ENCODE results near the gene OTC. TPM values are rescaled to one million over a fixed set of nuclear protein-coding genes. Genes with fewer than 3 reads are reported as not detected.

The OTC gene
- polyA plus RNA-seq, 1 experiment: not detected

DNA sequence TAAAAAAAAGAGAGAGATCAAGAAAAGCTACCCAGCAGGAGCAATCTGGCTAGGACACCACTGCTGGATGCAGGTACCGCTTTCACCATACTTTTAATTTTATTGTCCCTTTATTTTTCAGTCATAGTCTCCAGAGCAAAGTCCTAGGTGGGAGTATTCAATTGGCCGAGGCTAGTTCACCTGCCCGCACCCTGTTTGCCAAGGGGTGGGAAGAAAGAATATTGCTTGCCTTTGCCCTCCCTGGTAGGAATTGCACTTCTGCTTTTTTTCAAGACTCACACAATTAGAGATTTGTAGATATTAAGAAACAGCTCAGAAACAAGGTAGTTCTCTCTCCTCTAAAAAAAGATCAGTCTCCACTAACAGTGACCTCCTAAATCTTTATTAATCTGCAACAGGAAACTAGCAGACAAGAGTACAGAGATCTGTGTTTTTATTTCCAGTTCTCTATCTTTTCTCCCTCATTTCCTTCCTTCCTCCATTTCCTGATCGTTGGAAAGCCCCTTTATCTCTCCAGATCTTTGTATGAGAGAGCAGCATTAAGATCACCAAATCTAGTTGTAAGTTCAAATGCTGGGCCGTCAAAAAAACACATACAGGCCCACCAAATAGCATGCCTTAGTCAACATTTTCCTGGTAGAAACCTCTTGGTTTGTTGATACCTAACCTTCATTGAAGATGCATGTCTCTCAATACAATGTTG lies 15.7 kb upstream of the OTC start:
- no peak for TF ChIP-seq CTCF (IDR thresholded peaks at IDR 0.05; ENCODE audit: insufficient read depth, low read depth, low read length)
- Histone ChIP-seq H3K4me3 (ENCODE audit: low read depth, low read length) (no peak overlapping the region), H3K27me3 (ENCODE audit: control insufficient read depth, insufficient read depth, low read length) (no peaks in the 10 kb centered on the region), H3K36me3 (ENCODE audit: control insufficient read depth, insufficient read depth, low read length) (no peaks in the 10 kb centered on the region)
- ChIA-PET CTCF (interaction anchor here (0.7 kb wide), 1 partner anchor 9 kb away, joined by 3 read pairs; the partner anchor contains the start of gene RPGR), POLR2A (no interaction called here)
- no peak for DNase-seq (ENCODE audit: low read depth)

DNA sequence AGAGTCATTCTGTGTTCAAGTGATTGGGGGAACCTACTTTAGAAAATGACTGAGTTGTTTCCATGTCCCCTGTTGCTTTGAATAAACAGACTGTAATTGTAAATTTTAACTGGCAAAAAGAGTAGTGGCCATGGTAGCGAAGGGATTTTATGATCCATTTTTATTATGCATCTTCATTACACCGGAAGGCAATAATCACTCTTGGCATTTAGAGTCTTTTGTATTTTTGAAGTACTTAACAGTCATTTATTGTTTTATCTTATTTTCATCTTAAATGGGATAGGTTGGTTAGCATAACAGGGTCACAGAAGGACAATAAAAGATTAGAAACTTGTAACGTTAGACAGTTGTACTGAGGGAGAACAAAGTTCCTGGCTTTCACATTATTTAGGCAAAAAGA lies 11.0 kb upstream of the OTC start:
- DNase-seq (ENCODE audit: low read depth): no peak
- Histone ChIP-seq H3K4me3 (ENCODE audit: low read depth, low read length) (no peak overlapping the region), H3K36me3 (ENCODE audit: control insufficient read depth, insufficient read depth, low read length) (no peaks in the 10 kb centered on the region), H3K27me3 (ENCODE audit: control insufficient read depth, insufficient read depth, low read length) (no peaks in the 10 kb centered on the region)
- CTCF ChIA-PET: no interaction called here
- no peak for TF ChIP-seq CTCF (IDR thresholded peaks at IDR 0.05; ENCODE audit: insufficient read depth, low read depth, low read length)
- POLR2A ChIA-PET: no interaction called here

DNA sequence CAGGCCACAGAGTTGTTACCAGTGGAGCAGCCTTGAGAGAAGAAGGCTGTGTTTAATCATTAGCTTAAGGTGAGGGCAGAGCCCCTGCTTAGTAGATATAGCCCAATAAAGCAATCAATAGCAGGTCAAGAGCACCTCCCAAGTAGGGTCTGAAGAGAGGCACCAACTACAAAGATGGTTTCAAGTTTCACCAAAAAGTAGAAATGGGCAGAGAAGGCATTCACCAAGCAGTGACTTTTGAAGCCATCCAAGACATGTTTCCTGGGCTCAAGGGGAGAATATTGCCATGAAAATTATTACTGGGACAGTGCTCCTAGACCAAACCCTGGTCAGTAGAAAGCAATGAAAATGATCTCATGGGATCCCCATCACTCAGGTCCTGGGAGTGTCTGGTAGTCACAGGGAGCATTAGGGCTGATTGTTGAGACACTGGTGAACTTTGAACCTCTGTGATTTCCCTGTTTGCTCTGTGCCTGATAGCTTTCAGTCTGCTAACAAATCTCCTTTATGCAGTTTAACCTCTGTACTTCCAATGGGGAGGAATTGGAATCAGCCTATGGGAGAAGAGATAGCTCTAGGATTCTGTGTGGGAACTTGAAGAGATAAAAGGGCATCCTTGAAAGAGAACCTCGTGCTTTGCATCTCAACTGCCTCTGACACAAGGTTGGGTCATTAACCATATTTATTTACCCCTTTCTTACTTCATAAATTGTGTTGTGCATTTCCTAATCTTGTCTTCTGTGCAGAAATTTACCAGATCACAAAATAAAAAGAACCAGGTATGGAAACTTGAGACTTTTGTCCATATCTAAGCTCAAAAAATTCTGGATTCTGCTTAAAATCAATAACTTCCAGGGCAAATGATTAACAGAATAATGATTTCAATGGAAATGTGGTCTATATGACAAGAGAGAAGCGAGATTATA lies 9.3 kb upstream of the OTC start:
- H3K4me3 ChIP-seq (ENCODE audit: low read depth, low read length): no peak overlapping the region
- DNase-seq (ENCODE audit: low read depth): no peak
- H3K27me3 ChIP-seq (ENCODE audit: control insufficient read depth, insufficient read depth, low read length): no peaks in the 10 kb centered on the region
- no peak for TF ChIP-seq CTCF (IDR thresholded peaks at IDR 0.05; ENCODE audit: insufficient read depth, low read depth, low read length)
- H3K36me3 ChIP-seq (ENCODE audit: control insufficient read depth, insufficient read depth, low read length): no peaks in the 10 kb centered on the region
- POLR2A ChIA-PET: no interaction called here
- CTCF ChIA-PET: interaction anchor here (0.5 to 1.4 kb wide), 2 partner anchors 8 to 490 kb away, joined by 3 read pairs; no protein-coding TSS in a partner anchor

DNA sequence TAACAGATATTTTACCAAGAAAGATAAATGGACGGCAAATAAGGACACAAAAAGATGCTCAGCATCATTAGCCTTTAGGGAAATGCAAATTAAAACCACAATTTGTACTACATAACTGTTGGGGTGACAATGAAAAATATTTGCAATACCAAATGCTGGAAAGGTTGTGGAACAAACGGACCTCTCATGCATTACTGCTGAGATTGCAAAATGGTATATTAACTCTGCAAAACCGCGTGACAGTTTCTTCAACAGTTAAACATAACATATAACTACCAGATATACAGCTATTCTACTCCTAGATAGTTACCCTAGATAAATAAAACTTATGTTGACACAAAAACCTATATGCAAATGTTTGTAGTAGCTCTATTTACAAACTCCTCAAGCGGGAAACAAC lies 6.3 kb upstream of the OTC start:
- CTCF ChIA-PET: no interaction called here
- Histone ChIP-seq H3K36me3 (ENCODE audit: control insufficient read depth, insufficient read depth, low read length) (no peaks in the 10 kb centered on the region), H3K4me3 (ENCODE audit: low read depth, low read length) (no peak overlapping the region), H3K27me3 (ENCODE audit: control insufficient read depth, insufficient read depth, low read length) (no peaks in the 10 kb centered on the region)
- no peak for DNase-seq (ENCODE audit: low read depth)
- TF ChIP-seq CTCF (IDR thresholded peaks at IDR 0.05; ENCODE audit: insufficient read depth, low read depth, low read length): no peak
- POLR2A ChIA-PET: no interaction called here

- no peaks in the 10 kb centered on the region for H3K27me3 ChIP-seq (ENCODE audit: control insufficient read depth, insufficient read depth, low read length)
- POLR2A ChIA-PET: no interaction called here
- TF ChIP-seq CTCF (IDR thresholded peaks at IDR 0.05; ENCODE audit: insufficient read depth, low read depth, low read length): no peak
- H3K36me3 ChIP-seq (ENCODE audit: control insufficient read depth, insufficient read depth, low read length): no peaks in the 10 kb centered on the region
- DNase-seq (ENCODE audit: low read depth): no peak
- H3K4me3 ChIP-seq (ENCODE audit: low read depth, low read length): no peak overlapping the region
- CTCF ChIA-PET: no interaction called here
Observed at GRCh38 chrX:38347136-38347535, 5.3 kb upstream of the OTC start.

Data from BJ (cell line).